Middle frontal gyrus (tissue), 1 donor: ENCODE data around the gene GOLGA8H.
"Not testable (repeated sequence)": the region's sequence is repeated elsewhere in the genome, so short reads cannot be mapped to it uniquely, and the experiment has no call there.

Experiments used
- DNase-seq: peaks from one replicate; pipeline ENCODE4 v3.0.0-alpha.2; 2015; ENCODE audit warnings: low spot score; ENCODE audit errors: extremely low spot score

GOLGA8H gene

GRCh38 chr15:30603796-30604195, at the start of gene GOLGA8H:
Gene GOLGA8H (plus strand): TSS chr15:30604028. CDS start chr15:30604126, 98 bp downstream.
- DNase-seq, result not testable (repeated sequence)

- DNase-seq, result not testable (repeated sequence)
Measured at GRCh38 chr15:30566949-30567348, 36.9 kb upstream of the GOLGA8H start.

- not testable (repeated sequence) for DNase-seq
Measured at GRCh38 chr15:30573012-30573491, 30.8 kb upstream of the GOLGA8H start.

- not testable (repeated sequence) for DNase-seq
Measured at GRCh38 chr15:30579394-30579970, 24.3 kb upstream of the GOLGA8H start.

GRCh38 chr15:30580716-30581115, 23.1 kb upstream of the GOLGA8H start:
- DNase-seq, result not testable (repeated sequence)

GRCh38 chr15:30598953-30599352, 4.9 kb upstream of the GOLGA8H start:
- DNase-seq, result not testable (repeated sequence)

GRCh38 chr15:30612271-30612670, 8.4 kb downstream of the GOLGA8H start:
- not testable (repeated sequence) for DNase-seq

- DNase-seq, result not testable (repeated sequence)
Measured at GRCh38 chr15:30621342-30621741, 17.5 kb downstream of the GOLGA8H start.

GRCh38 chr15:30625436-30626193, 21.8 kb downstream of the GOLGA8H start, which contains the start of gene ARHGAP11B:
Gene ARHGAP11B (plus strand): TSS chr15:30626128.
- peak; percentile 90 for DNase-seq

GRCh38 chr15:30626194-30626565, 22.4 kb downstream of the GOLGA8H start:
- DNase-seq, result not testable (repeated sequence)

GRCh38 chr15:30626632-30627031, 22.8 kb downstream of the GOLGA8H start:
- not testable (repeated sequence) for DNase-seq

GRCh38 chr15:30650012-30650929, 46.4 kb downstream of the GOLGA8H start:
- DNase-seq, result no peak

GRCh38 chr15:30661154-30661553, 57.3 kb downstream of the GOLGA8H start:
- not testable (repeated sequence) for DNase-seq
